ENCODE data around the gene PSMC3IP.
A peak's percentile ranks its signal among the peaks of the same experiment; 100 is the strongest.
"Not testable (repeated sequence)": the region's sequence is repeated elsewhere in the genome, so short reads cannot be mapped to it uniquely, and the experiment has no call there.

Gene PSMC3IP

DNA sequence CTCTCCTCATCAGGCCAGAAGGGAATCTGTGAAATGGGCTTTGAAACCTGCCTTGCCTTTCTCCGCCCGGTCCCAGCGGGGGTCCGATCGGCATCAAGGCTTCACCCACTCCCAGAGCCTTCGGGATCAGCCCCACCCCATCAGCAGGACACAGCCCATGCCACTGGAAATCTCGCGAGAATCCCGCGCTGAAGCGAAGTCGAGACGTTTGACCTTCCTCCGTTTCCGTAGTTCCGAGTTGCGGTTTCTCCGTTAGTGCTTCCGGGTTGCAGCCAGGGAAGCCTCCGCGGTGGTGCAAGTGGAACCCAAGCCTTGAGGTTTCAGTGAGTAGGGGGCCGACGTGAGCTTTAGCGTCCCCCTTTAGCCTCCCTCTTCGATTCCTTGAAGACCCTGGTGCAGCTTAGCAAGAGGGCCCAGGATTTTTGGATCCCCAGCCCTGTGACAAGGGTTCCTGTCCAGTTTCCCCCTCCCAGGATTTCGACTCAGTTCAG is 15.6 kb downstream of the PSMC3IP start, which contains the start of gene COASY:
TSS of gene COASY (plus strand) at position 252 of the 491 bp plus-strand sequence. CDS start 475 bp downstream, outside the sequence.
- Histone ChIP-seq H3K4me3 (ENCODE audit: low read depth, low read length) (peak within 1 kb of the TSS; percentile 81), H3K9ac (peak within 1 kb of the TSS; percentile 56), H3K4me2 (ENCODE audit: low read length) (peak within 1 kb of the TSS; percentile 91), H3K36me3 (ENCODE audit: control insufficient read depth, insufficient read depth, low read length) (no peaks in the 10 kb centered on the region), H3K27ac (peak within 1 kb of the TSS; percentile 74), H3K27me3 (ENCODE audit: control insufficient read depth, insufficient read depth, low read length) (no peaks in the 10 kb centered on the region), H3K9me3 (ENCODE audit: control insufficient read depth, low read length) (no peaks in the 10 kb centered on the region), H3K4me1 (peaks cover 19% of the 10 kb centered on the region), H2AFZ (peak within 1 kb of the TSS; percentile 85), H3K79me2 (peaks cover 29% of the 10 kb centered on the region)
- TF ChIP-seq, protein P1, sequence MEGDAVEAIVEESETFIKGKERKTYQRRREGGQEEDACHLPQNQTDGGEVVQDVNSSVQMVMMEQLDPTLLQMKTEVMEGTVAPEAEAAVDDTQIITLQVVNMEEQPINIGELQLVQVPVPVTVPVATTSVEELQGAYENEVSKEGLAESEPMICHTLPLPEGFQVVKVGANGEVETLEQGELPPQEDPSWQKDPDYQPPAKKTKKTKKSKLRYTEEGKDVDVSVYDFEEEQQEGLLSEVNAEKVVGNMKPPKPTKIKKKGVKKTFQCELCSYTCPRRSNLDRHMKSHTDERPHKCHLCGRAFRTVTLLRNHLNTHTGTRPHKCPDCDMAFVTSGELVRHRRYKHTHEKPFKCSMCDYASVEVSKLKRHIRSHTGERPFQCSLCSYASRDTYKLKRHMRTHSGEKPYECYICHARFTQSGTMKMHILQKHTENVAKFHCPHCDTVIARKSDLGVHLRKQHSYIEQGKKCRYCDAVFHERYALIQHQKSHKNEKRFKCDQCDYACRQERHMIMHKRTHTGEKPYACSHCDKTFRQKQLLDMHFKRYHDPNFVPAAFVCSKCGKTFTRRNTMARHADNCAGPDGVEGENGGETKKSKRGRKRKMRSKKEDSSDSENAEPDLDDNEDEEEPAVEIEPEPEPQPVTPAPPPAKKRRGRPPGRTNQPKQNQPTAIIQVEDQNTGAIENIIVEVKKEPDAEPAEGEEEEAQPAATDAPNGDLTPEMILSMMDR (IDR thresholded peaks at IDR 0.05), result no peak

DNA sequence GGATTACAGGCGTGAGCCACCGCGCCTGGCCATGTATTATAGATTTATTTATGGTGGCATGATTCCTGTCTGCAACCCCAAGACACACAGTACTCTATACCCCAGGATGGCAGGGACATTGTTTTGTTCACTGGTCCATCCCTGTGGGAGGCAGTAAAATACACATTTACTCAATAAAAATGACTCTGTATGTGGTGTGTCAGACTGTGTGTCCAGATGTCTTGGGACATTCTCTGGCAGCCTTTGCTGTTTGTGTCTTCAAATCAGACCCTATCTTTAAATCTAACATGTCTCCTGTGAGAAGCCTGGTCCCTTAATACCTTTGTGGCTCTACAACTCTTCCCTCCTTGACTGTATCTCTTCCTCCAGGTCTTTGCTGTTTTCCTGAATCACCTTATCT is 17.3 kb downstream of the PSMC3IP start:
- H3K4me2 ChIP-seq (ENCODE audit: low read length), result no peak overlapping the region
- H2AFZ ChIP-seq, result no peak overlapping the region
- no peak overlapping the region for H3K9ac ChIP-seq
- no peaks in the 10 kb centered on the region for H3K27me3 ChIP-seq (ENCODE audit: control insufficient read depth, insufficient read depth, low read length)
- H3K36me3 ChIP-seq (ENCODE audit: control insufficient read depth, insufficient read depth, low read length), result no peaks in the 10 kb centered on the region
- TF ChIP-seq, protein P1 (IDR thresholded peaks at IDR 0.05), result no peak
- H3K4me3 ChIP-seq (ENCODE audit: low read depth, low read length), result no peak overlapping the region
- H3K27ac ChIP-seq, result no peak overlapping the region
- H3K79me2 ChIP-seq, result peaks cover 25% of the 10 kb centered on the region
- H3K4me1 ChIP-seq, result peaks cover 11% of the 10 kb centered on the region
- no peaks in the 10 kb centered on the region for H3K9me3 ChIP-seq (ENCODE audit: control insufficient read depth, low read length)

DNA sequence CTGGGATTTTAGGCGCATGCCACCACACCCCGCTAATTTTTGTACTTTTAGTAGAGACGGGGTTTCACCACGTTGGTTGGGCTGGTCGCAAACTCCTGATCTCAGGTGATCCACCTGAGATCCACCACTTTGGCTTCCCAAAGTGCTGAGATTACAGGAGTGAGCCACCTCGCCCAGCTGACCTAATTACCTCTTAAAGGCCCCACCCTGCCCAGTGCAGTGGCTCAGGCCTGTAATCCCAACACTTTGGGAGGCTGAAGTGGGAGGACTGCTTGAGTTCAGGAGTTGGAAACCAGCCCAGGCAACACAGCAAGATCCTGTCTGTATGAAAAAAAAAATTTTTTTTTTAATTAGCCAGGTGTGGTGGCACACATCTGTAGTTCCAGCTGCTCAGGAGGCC is 18.5 kb downstream of the PSMC3IP start:
- Histone ChIP-seq H3K4me2 (ENCODE audit: low read length) (no peak overlapping the region), H3K9me3 (ENCODE audit: control insufficient read depth, low read length) (no peaks in the 10 kb centered on the region), H3K4me1 (peaks cover 11% of the 10 kb centered on the region), H3K9ac (no peak overlapping the region), H3K27me3 (ENCODE audit: control insufficient read depth, insufficient read depth, low read length) (no peaks in the 10 kb centered on the region), H3K36me3 (ENCODE audit: control insufficient read depth, insufficient read depth, low read length) (no peaks in the 10 kb centered on the region), H2AFZ (no peak overlapping the region), H3K27ac (no peak overlapping the region), H3K4me3 (ENCODE audit: low read depth, low read length) (no peak overlapping the region), H3K79me2 (peaks cover 23% of the 10 kb centered on the region)
- TF ChIP-seq, protein P1 (IDR thresholded peaks at IDR 0.05), result no peak

DNA sequence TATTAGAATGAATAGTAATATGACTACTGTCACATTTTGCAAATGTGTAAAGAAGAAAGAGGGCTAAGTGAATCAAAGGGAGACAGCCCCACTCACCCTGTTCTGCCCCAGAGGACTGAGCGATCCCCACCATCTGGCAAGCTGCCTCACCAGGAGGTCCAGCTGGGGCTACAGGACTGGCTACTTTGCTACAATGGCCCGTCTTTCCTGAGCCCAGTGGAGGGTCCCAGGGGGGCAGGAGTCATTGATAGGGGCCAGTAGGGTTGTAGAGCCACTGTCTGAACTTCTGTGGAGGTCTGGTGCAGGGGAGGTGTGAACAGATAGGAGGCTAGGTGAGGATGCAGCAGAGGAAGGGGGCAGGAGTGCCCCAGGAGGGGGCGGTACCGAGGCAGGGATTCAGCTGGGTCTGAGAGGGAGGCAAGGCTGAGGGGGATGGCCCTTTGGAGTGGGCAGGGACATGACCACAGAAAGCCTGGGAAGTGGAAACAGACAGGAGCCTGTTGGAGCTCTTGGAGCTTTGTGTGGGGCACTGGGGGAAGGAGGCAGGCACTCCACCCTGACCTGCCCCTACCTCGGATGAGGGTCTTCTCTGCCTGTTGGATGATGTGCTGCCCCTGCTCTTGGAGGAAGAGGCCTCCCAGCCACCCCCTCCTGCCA is 21.4 kb downstream of the PSMC3IP start:
- not testable (repeated sequence) for H3K4me2 ChIP-seq (ENCODE audit: low read length); H3K9me3 ChIP-seq (ENCODE audit: control insufficient read depth, low read length); H3K9ac ChIP-seq; H3K36me3 ChIP-seq (ENCODE audit: control insufficient read depth, insufficient read depth, low read length); H2AFZ ChIP-seq; H3K4me3 ChIP-seq (ENCODE audit: low read depth, low read length); H3K27me3 ChIP-seq (ENCODE audit: control insufficient read depth, insufficient read depth, low read length); H3K79me2 ChIP-seq; H3K27ac ChIP-seq; H3K4me1 ChIP-seq

DNA sequence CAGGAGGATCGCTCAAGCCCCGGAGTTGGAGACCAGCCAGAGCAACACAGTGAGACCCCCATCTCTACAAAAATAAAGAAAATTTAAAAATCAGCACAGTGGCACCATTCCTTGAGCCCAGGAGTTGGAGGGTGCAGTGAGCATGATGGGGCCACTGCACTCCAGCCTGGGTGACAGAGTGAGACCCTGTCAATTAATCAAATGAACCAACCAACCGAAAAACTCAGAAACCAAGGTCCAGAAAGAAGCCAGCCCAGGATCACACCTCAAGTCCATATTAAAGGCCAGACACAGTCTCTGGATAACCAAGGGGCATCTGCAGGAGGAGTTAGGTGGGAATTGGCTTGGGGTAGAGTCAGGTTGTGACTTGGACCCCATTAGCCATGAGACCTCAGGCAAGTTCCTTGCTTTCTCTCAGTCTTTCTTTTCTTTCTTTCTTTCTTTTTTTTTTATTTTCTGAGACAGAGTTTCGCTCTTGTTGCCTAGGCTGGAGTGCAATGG is 22.4 kb downstream of the PSMC3IP start:
- peak overlapping the region; percentile 89 for H3K27ac ChIP-seq
- H3K9me3 ChIP-seq (ENCODE audit: control insufficient read depth, low read length), result no peaks in the 10 kb centered on the region
- H3K4me3 ChIP-seq (ENCODE audit: low read depth, low read length), result peak overlapping the region; percentile 96
- peak overlapping the region; percentile 97 for H3K4me2 ChIP-seq (ENCODE audit: low read length)
- peaks cover 4% of the 10 kb centered on the region for H3K4me1 ChIP-seq
- H3K79me2 ChIP-seq, result peaks cover 4% of the 10 kb centered on the region
- TF ChIP-seq, protein P1 (IDR thresholded peaks at IDR 0.05), result no peak
- no peaks in the 10 kb centered on the region for H3K27me3 ChIP-seq (ENCODE audit: control insufficient read depth, insufficient read depth, low read length)
- H2AFZ ChIP-seq, result peak overlapping the region; percentile 96
- H3K9ac ChIP-seq, result peak overlapping the region; percentile 77
- no peaks in the 10 kb centered on the region for H3K36me3 ChIP-seq (ENCODE audit: control insufficient read depth, insufficient read depth, low read length)

Data from parathyroid adenoma (tissue), 2 donors.